C4-2B (cell line): Measurements from ENCODE around the gene CASP12.

Experiments
- ZFX ChIP-seq: fragments of 450-650 bp; IDR thresholded peaks from 2 replicates; pipeline ENCODE4 v1.6.1; 2017
- TF ChIP-seq, protein P1 (sequence below): fragments of 450-650 bp; conservative IDR thresholded peaks from 2 replicates; pipeline ENCODE4 v1.5.1; 2017; ENCODE audit warnings: mild to moderate bottlenecking

DNA sequence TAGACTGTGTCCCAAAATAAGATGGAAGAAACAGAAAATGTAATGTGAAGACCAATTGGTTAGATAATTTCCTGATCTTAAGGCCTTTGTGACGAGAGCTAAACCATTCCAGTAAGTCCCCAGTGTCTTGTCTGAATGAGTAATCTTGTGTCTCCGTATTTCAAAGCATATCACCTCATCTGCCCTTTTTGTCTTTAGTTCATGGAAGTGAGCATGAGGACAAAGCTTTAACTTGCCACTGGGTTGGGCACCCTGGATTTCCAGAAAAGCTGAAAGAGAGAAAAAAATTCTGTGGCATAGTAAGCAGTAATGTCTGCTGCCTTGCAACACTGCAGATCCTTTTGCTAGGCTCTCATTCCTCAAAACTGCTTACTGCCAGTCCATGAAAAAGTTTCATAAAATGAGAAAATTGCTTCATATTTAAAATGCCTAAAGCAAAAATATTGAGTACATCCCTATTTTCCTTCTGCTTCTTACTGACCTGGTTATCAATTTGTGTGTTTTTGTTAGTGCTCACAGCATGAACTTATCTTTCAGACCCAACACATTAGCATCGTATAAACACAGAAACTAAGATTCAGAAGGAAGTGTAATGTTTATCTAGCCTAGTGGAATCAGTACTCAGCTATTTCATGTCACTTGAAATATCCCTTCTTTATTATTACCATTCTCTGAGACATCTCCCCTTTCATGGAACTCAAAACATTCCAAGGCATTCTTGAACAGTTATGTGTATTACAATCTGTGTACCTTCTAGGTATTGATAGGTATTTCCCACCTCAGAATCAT is 5.3 kb downstream of the CASP12 start:
- TF ChIP-seq, protein P1, sequence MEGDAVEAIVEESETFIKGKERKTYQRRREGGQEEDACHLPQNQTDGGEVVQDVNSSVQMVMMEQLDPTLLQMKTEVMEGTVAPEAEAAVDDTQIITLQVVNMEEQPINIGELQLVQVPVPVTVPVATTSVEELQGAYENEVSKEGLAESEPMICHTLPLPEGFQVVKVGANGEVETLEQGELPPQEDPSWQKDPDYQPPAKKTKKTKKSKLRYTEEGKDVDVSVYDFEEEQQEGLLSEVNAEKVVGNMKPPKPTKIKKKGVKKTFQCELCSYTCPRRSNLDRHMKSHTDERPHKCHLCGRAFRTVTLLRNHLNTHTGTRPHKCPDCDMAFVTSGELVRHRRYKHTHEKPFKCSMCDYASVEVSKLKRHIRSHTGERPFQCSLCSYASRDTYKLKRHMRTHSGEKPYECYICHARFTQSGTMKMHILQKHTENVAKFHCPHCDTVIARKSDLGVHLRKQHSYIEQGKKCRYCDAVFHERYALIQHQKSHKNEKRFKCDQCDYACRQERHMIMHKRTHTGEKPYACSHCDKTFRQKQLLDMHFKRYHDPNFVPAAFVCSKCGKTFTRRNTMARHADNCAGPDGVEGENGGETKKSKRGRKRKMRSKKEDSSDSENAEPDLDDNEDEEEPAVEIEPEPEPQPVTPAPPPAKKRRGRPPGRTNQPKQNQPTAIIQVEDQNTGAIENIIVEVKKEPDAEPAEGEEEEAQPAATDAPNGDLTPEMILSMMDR: no peak
- TF ChIP-seq ZFX: no peak
